ENCODE measurements around the gene AUTS2. TPM values are rescaled to one million over a fixed set of nuclear protein-coding genes. Genes with fewer than 3 reads are reported as not detected.

AUTS2 gene
- total RNA-seq, 1 donor from 2014 or later: 56.0 TPM

GRCh38 chr7:69939317-69939716, 341.0 kb downstream of the AUTS2 start:
- H3K27ac ChIP-seq: no peak overlapping the region
- no peaks in the 10 kb centered on the region for H3K36me3 ChIP-seq
- DNase-seq (no peak), ATAC-seq (no peak)
- H3K9me3 ChIP-seq: no peaks in the 10 kb centered on the region
- intact Hi-C loops (cut with DNase I): no loop called here
- no peak for TF ChIP-seq CTCF (IDR thresholded peaks at IDR 0.05)
- no peaks in the 10 kb centered on the region for H3K27me3 ChIP-seq
- H3K4me3 ChIP-seq: no peak overlapping the region
- H3K4me1 ChIP-seq: no peaks in the 10 kb centered on the region

GRCh38 chr7:69941077-69941651, 342.9 kb downstream of the AUTS2 start:
- H3K4me1 ChIP-seq: no peaks in the 10 kb centered on the region
- intact Hi-C loops (cut with DNase I): no loop called here
- H3K4me3 ChIP-seq: no peak overlapping the region
- TF ChIP-seq CTCF (IDR thresholded peaks at IDR 0.05): no peak
- H3K27ac ChIP-seq: no peak overlapping the region
- no peaks in the 10 kb centered on the region for H3K27me3 ChIP-seq
- H3K9me3 ChIP-seq: no peaks in the 10 kb centered on the region
- no peak for DNase-seq
- no peaks in the 10 kb centered on the region for H3K36me3 ChIP-seq
- ATAC-seq: no peak

GRCh38 chr7:69942573-69942972, 344.3 kb downstream of the AUTS2 start:
- Histone ChIP-seq H3K9me3 (no peaks in the 10 kb centered on the region), H3K4me1 (no peaks in the 10 kb centered on the region), H3K36me3 (no peaks in the 10 kb centered on the region), H3K4me3 (no peak overlapping the region), H3K27me3 (no peaks in the 10 kb centered on the region), H3K27ac (no peak overlapping the region)
- intact Hi-C loops (cut with DNase I): no loop called here
- DNase-seq: no peak
- TF ChIP-seq CTCF (IDR thresholded peaks at IDR 0.05): no peak
- no peak for ATAC-seq

GRCh38 chr7:69946901-69947300, 348.6 kb downstream of the AUTS2 start:
- Histone ChIP-seq H3K36me3 (no peaks in the 10 kb centered on the region), H3K27me3 (no peaks in the 10 kb centered on the region), H3K4me3 (no peak overlapping the region), H3K4me1 (no peaks in the 10 kb centered on the region), H3K27ac (no peak overlapping the region), H3K9me3 (no peaks in the 10 kb centered on the region)
- TF ChIP-seq CTCF (IDR thresholded peaks at IDR 0.05): no peak
- no peak for ATAC-seq
- intact Hi-C loops (cut with DNase I): no loop called here
- DNase-seq: no peak

- Histone ChIP-seq H3K27ac (no peak overlapping the region), H3K4me1 (no peaks in the 10 kb centered on the region), H3K36me3 (no peaks in the 10 kb centered on the region), H3K9me3 (no peaks in the 10 kb centered on the region), H3K4me3 (no peak overlapping the region), H3K27me3 (no peaks in the 10 kb centered on the region)
- ATAC-seq (peak; percentile 45), DNase-seq (no peak)
- TF ChIP-seq CTCF (IDR thresholded peaks at IDR 0.05): no peak
- intact Hi-C loops (cut with DNase I): no loop called here
Observed at GRCh38 chr7:69947998-69948397, 349.7 kb downstream of the AUTS2 start.

- H3K27me3 ChIP-seq: no peaks in the 10 kb centered on the region
- no peak overlapping the region for H3K27ac ChIP-seq
- no peak for DNase-seq
- H3K4me3 ChIP-seq: no peak overlapping the region
- ATAC-seq: no peak
- no peaks in the 10 kb centered on the region for H3K36me3 ChIP-seq
- intact Hi-C loops (cut with DNase I): no loop called here
- no peaks in the 10 kb centered on the region for H3K9me3 ChIP-seq
- no peak for TF ChIP-seq CTCF (IDR thresholded peaks at IDR 0.05)
- H3K4me1 ChIP-seq: no peaks in the 10 kb centered on the region
Observed at GRCh38 chr7:69949122-69949521, 350.8 kb downstream of the AUTS2 start.
